HCT116 (cell line): Measurements from ENCODE around the gene ALDH6A1. TPM values are rescaled to one million over a fixed set of nuclear protein-coding genes. Genes with fewer than 3 reads are reported as not detected.

Source experiments
- ATAC-seq: fragments of 200-7000 bp; cut with Tn5 transposase; 2 replicates; pipeline ENCODE4 v1.9.1; 2020; ENCODE audit warnings: mild to moderate bottlenecking, moderate library complexity
- BruUV-seq: library from RNA; stranded (reverse); fragments of 400-500 nt; replicated peaks from 2 replicates; lab custom pipeline; 2021; lab: Mats Ljungman, UMichigan
- CTCF ChIA-PET: fragments of 300-600 bp; sonication (Branson Sonifier 250); formaldehyde crosslinking; loops from one replicate; lab custom pipeline; 2021; ENCODE audit warnings: antibody characterized with exemption; lab: Charles Lee
- POLR2A ChIA-PET: fragments of 300-600, 350-600 bp; sonication (Branson Sonifier 250); formaldehyde crosslinking; loops from one replicate; lab custom pipeline; 2021; ENCODE audit warnings: antibody characterized with exemption; lab: Charles Lee
- RAD21 ChIA-PET, 2 experiments: fragments of 300-600 bp; sonication (Branson Sonifier 250); formaldehyde crosslinking; loops; one replicate each; lab custom pipeline; 2023; ENCODE audit warnings: low total read pairs in 2 of 2; ENCODE audit not compliant: uncharacterized antibody in 2 of 2, unreplicated experiment in 2 of 2, low non-redundant PET in 1 of 2; lab: Charles Lee
- DNase-seq: peaks from one replicate; pipeline ENCODE4 v3.0.0-alpha.2; 2010; ENCODE audit warnings: low read depth, low spot score
- H2AFZ ChIP-seq: fragments of 200-600 bp; shearing (Covaris generic), sonication (generic); 2 replicates; pipeline ENCODE4 v1.6.1; 2017; ENCODE audit warnings: low read depth, mixed run types, mixed read lengths, antibody characterized with exemption, low read length; ENCODE audit not compliant: poor library complexity, severe bottlenecking
- H3K27ac ChIP-seq: 2 replicates; pipeline ENCODE4 v1.5.1; 2012; ENCODE audit warnings: low read depth, low read length
- H3K27me3 ChIP-seq: fragments of 200-600 bp; sonication (generic); 2 replicates; pipeline ENCODE4 v1.6.1; 2016; ENCODE audit warnings: mixed run types, low read length, mixed read lengths; ENCODE audit not compliant: insufficient read depth
- H3K36me3 ChIP-seq, 2 experiments: fragments of 200-500 bp in 1 of 2; fragments of 200-600 bp in 1 of 2; sonication (Bioruptor generic) in 1 of 2; sonication (generic) in 1 of 2; 2 replicates each; pipeline versions ENCODE4 v1.5.1 to v1.6.1; 2014 to 2016; ENCODE audit warnings: low read length in 2 of 2, inconsistent platforms in 1 of 2, mixed read lengths in 1 of 2, mixed run types in 1 of 2; ENCODE audit not compliant: insufficient read depth in 2 of 2, control insufficient read depth in 1 of 2
- H3K4me1 ChIP-seq, 2 experiments: fragments of 200-600 bp in 1 of 2; sonication (generic) in 1 of 2; 2 replicates each; pipeline versions ENCODE4 v1.5.1 to v1.6.1; 2012 to 2017; ENCODE audit warnings: low read length in 2 of 2, inconsistent platforms in 1 of 2, mild to moderate bottlenecking in 1 of 2, mixed read lengths in 1 of 2, mixed run types in 1 of 2, moderate library complexity in 1 of 2; ENCODE audit not compliant: insufficient read depth in 2 of 2, control insufficient read depth in 1 of 2
- H3K4me2 ChIP-seq: fragments of 200-600 bp; sonication (generic); 2 replicates; pipeline ENCODE4 v1.6.1; 2017; ENCODE audit warnings: mixed run types, low read length, mixed read lengths
- H3K4me3 ChIP-seq, 2 experiments: fragments of 200-600 bp in 1 of 2; sonication (generic) in 1 of 2; replicated peaks in 1 of 2; 2 replicates each; pipeline ENCODE4 v1.5.1; 2011 to 2016; ENCODE audit warnings: low read length in 2 of 2, control low read depth in 1 of 2, low read depth in 1 of 2, mild to moderate bottlenecking in 1 of 2, mixed read lengths in 1 of 2, mixed run types in 1 of 2
- H3K79me2 ChIP-seq: fragments of 200-600 bp; sonication (generic); 2 replicates; pipeline ENCODE4 v1.6.1; 2017; ENCODE audit warnings: mild to moderate bottlenecking, mixed run types, low read length, moderate library complexity, mixed read lengths; ENCODE audit not compliant: insufficient read depth
- H3K9ac ChIP-seq: fragments of 200-600 bp; sonication (generic); 2 replicates; pipeline ENCODE4 v1.6.1; 2016; ENCODE audit warnings: low read length, mixed read lengths
- H3K9me2 ChIP-seq: fragments of 200-600 bp; sonication (generic), shearing (Covaris generic); 2 replicates; pipeline ENCODE4 v1.6.1; 2017; ENCODE audit warnings: mixed run types, mild to moderate bottlenecking, moderate library complexity; ENCODE audit not compliant: insufficient read depth
- H3K9me3 ChIP-seq, 2 experiments: fragments of 200-500 bp in 1 of 2; fragments of 200-600 bp in 1 of 2; sonication (Bioruptor generic) in 1 of 2; sonication (generic) in 1 of 2; 2 replicates each; pipeline ENCODE4 v1.6.1; 2014 to 2017; ENCODE audit warnings: low read length in 2 of 2, mixed read lengths in 2 of 2, inconsistent platforms in 1 of 2, low read depth in 1 of 2, mild to moderate bottlenecking in 1 of 2, mixed run types in 1 of 2, moderate library complexity in 1 of 2; ENCODE audit not compliant: control insufficient read depth in 1 of 2, insufficient read depth in 1 of 2
- H4K20me1 ChIP-seq: fragments of 200-600 bp; sonication (generic), shearing (Covaris generic); 2 replicates; pipeline ENCODE4 v1.6.1; 2017; ENCODE audit warnings: mixed run types, mild to moderate bottlenecking, moderate library complexity; ENCODE audit not compliant: insufficient read depth
- ELF1 ChIP-seq: IDR thresholded peaks from 2 replicates; pipeline ENCODE4 v1.6.1; 2012; ENCODE audit warnings: low read depth, borderline replicate concordance
- EZH2 ChIP-seq: fragments of 200-600 bp; sonication (generic); IDR thresholded peaks from 2 replicates; pipeline ENCODE4 v1.6.1; 2017; ENCODE audit warnings: antibody characterized with exemption, mixed run types
- FOSL1 ChIP-seq: IDR thresholded peaks from 2 replicates; pipeline ENCODE4 v1.6.1; 2012; ENCODE audit warnings: low read depth
- RAD21 ChIP-seq: IDR thresholded peaks from 2 replicates; pipeline ENCODE4 v1.6.1; 2012; ENCODE audit warnings: low read depth, mild to moderate bottlenecking
- SP1 ChIP-seq: IDR thresholded peaks from 2 replicates; pipeline ENCODE4 v1.6.1; 2012; ENCODE audit warnings: low read depth
- SRF ChIP-seq: IDR thresholded peaks from 2 replicates; pipeline ENCODE4 v1.6.1; 2012; ENCODE audit warnings: low read depth
- YY1 ChIP-seq: IDR thresholded peaks from 2 replicates; pipeline ENCODE4 v1.6.1; 2011; ENCODE audit warnings: low read length, low read depth, moderate library complexity, mild to moderate bottlenecking; ENCODE audit not compliant: insufficient replicate concordance; ENCODE audit errors: extremely low read depth
- intact Hi-C: fragments of 100-400 bp; cut with micrococcal nuclease; formaldehyde crosslinking; loops from 2 replicates; pipeline ENCODE4 v1.10.0; 2022
- total RNA-seq: library from RNA; stranded (reverse); gene quantifications from one replicate; pipeline ENCODE4 v1.2.1, GENCODE V29; 2021; ENCODE audit not compliant: unreplicated experiment
- TF ChIP-seq, protein P1 (sequence below): IDR thresholded peaks from 2 replicates; pipeline ENCODE4 v1.6.1; 2012; ENCODE audit warnings: low read depth
- TF ChIP-seq, protein P2 (sequence below): IDR thresholded peaks from 2 replicates; pipeline ENCODE4 v1.6.1; 2011; ENCODE audit warnings: mild to moderate bottlenecking, low read length, moderate library complexity; ENCODE audit not compliant: insufficient replicate concordance; ENCODE audit errors: extremely low read depth
- TF ChIP-seq, protein P3 (sequence below): IDR thresholded peaks from 2 replicates; pipeline ENCODE4 v1.6.1; 2012

ALDH6A1 gene
- total RNA-seq, 1 experiment from 2014 or later, result 15.6 TPM

DNA sequence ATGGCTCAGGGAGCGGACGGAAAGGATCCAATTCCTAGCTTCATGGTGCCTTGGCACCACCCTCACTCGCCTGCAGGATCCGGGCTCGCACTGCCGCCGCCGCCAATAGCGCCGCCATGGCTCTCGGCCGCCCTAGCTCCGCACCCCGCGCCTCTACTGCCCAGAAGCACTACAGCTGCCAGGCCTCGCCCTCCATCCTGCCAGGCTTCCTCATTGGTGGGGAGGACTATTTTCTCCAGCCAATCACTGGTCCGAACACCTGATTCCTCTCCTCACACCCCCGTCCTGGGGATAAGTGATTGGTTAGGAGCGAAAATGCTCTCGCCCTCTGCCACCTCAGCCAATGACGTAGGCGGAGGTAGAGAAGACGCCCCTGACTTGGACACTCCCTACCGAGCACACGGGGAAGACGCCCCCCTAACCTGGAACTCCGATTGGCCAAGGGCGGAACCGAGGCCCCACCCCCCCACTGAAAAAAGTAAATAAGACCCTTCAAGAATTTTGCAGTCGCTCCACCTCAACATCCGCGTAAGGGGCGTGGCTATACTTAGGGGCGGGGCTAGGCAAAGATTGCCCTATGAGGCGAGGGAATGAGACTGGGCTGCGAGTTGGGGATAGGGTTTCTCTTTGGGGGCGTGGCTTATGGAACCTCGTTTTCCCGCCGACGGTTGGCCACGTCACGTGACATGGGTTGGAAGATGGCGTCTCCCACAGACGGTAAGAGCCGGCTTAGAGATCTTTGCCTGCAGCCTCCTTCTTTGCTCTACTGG, at the start of gene ALDH6A1, which contains the start of gene LIN52 (continued):
- TF ChIP-seq, protein P1, sequence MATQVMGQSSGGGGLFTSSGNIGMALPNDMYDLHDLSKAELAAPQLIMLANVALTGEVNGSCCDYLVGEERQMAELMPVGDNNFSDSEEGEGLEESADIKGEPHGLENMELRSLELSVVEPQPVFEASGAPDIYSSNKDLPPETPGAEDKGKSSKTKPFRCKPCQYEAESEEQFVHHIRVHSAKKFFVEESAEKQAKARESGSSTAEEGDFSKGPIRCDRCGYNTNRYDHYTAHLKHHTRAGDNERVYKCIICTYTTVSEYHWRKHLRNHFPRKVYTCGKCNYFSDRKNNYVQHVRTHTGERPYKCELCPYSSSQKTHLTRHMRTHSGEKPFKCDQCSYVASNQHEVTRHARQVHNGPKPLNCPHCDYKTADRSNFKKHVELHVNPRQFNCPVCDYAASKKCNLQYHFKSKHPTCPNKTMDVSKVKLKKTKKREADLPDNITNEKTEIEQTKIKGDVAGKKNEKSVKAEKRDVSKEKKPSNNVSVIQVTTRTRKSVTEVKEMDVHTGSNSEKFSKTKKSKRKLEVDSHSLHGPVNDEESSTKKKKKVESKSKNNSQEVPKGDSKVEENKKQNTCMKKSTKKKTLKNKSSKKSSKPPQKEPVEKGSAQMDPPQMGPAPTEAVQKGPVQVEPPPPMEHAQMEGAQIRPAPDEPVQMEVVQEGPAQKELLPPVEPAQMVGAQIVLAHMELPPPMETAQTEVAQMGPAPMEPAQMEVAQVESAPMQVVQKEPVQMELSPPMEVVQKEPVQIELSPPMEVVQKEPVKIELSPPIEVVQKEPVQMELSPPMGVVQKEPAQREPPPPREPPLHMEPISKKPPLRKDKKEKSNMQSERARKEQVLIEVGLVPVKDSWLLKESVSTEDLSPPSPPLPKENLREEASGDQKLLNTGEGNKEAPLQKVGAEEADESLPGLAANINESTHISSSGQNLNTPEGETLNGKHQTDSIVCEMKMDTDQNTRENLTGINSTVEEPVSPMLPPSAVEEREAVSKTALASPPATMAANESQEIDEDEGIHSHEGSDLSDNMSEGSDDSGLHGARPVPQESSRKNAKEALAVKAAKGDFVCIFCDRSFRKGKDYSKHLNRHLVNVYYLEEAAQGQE, result no peak

DNA sequence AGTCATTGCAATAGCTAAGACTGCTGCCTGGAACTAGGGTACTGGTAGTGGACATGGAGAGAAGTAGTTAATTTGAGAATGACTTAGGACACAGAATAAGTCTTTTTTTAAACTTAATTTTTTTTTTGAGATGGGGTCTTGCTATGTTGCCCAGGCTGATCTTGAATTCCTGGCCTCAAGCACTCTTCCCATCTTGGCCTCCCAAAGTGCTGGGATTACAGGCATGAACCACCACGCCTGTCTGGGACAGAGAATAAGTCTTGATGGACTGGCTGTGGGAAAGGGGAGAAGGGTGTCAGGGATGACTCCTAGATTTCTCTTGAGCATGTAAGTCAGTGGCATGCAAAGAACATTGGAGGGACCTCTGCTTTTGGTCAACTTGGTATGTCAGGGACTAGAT, 43.4 kb upstream of the ALDH6A1 start:
- H4K20me1 ChIP-seq, result no peaks in the 10 kb centered on the region
- no peaks in the 10 kb centered on the region for H3K4me1 ChIP-seq
- POLR2A ChIA-PET, result no interaction called here
- RAD21 ChIA-PET, result no interaction called here
- no peak overlapping the region for H3K9ac ChIP-seq
- no peaks in the 10 kb centered on the region for H3K79me2 ChIP-seq
- no peak for ATAC-seq
- H2AFZ ChIP-seq, result no peak overlapping the region
- intact Hi-C loops, result no loop called here
- H3K36me3 ChIP-seq, result no peaks in the 10 kb centered on the region
- CTCF ChIA-PET, result interaction anchor here (0.6 kb wide), 1 partner anchor 163 kb away, joined by 4 read pairs; no protein-coding TSS in a partner anchor
- no peak overlapping the region for H3K27ac ChIP-seq
- TF ChIP-seq, protein P1, result no peak
- TF ChIP-seq, protein P2, sequence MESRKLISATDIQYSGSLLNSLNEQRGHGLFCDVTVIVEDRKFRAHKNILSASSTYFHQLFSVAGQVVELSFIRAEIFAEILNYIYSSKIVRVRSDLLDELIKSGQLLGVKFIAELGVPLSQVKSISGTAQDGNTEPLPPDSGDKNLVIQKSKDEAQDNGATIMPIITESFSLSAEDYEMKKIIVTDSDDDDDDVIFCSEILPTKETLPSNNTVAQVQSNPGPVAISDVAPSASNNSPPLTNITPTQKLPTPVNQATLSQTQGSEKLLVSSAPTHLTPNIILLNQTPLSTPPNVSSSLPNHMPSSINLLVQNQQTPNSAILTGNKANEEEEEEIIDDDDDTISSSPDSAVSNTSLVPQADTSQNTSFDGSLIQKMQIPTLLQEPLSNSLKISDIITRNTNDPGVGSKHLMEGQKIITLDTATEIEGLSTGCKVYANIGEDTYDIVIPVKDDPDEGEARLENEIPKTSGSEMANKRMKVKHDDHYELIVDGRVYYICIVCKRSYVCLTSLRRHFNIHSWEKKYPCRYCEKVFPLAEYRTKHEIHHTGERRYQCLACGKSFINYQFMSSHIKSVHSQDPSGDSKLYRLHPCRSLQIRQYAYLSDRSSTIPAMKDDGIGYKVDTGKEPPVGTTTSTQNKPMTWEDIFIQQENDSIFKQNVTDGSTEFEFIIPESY, result no peak
- no peak for TF ChIP-seq EZH2
- TF ChIP-seq YY1, result no peak
- no peak for TF ChIP-seq SP1
- no peak for TF ChIP-seq FOSL1
- no peak for TF ChIP-seq RAD21
- TF ChIP-seq, protein P3, sequence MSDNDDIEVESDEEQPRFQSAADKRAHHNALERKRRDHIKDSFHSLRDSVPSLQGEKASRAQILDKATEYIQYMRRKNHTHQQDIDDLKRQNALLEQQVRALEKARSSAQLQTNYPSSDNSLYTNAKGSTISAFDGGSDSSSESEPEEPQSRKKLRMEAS, result no peak
- TF ChIP-seq SRF, result no peak
- TF ChIP-seq ELF1, result no peak
- H3K4me2 ChIP-seq, result no peak overlapping the region
- no TSS peak for BruUV-seq
- H3K4me3 ChIP-seq, result no peak overlapping the region
- no peaks in the 10 kb centered on the region for H3K9me2 ChIP-seq
- H3K9me3 ChIP-seq, result no peaks in the 10 kb centered on the region
- no peaks in the 10 kb centered on the region for H3K27me3 ChIP-seq
- DNase-seq, result no peak
